ENCODE measurements around the gene DLL3.

DLL3 gene

DNA sequence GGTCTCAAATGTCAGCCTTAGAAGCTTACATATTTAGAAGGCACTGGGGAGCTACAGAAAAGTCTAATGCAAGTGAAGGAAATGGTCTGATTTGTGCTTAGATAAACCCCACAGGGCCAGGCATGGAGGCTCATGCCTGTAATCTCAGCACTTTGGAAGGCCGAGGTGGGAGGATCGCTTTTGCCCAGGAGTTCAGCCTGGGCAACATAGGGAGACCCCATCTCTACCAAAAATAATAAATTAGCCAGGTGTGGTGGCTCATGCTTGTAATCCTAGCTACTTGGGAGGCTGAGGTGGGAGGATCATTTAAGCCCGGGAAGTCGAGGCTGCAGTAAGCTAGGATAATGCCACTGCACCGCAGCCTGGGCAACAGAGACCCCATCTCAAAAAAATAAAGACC is 2.7 kb upstream of the DLL3 start:
- no peak overlapping the region for H3K9ac ChIP-seq (ENCODE audit: low read length)
- peaks cover 12% of the 10 kb centered on the region for H3K27me3 ChIP-seq (ENCODE audit: low read depth, low read length)
- no peak for TF ChIP-seq CTCF (IDR thresholded peaks at IDR 0.05; ENCODE audit: low read depth, low read length)
- no peak overlapping the region for H2AFZ ChIP-seq (ENCODE audit: low read depth, low read length)
- no peak overlapping the region for H3K4me3 ChIP-seq (ENCODE audit: low read length)
- no peaks in the 10 kb centered on the region for H4K20me1 ChIP-seq (ENCODE audit: insufficient read depth, low read length)
- H3K27ac ChIP-seq (ENCODE audit: low read length) = no peak overlapping the region
- H3K9me3 ChIP-seq (ENCODE audit: insufficient read depth, low read length) = no peaks in the 10 kb centered on the region
- no peak overlapping the region for H3K4me2 ChIP-seq (ENCODE audit: low read length)
- no peaks in the 10 kb centered on the region for H3K79me2 ChIP-seq (ENCODE audit: low read length)
- peaks cover 10% of the 10 kb centered on the region for H3K4me1 ChIP-seq (ENCODE audit: low read length)
- H3K36me3 ChIP-seq (replicated peaks; ENCODE audit: low read depth, low read length) = no peaks in the 10 kb centered on the region

- Histone ChIP-seq H4K20me1 (ENCODE audit: insufficient read depth, low read length) (no peaks in the 10 kb centered on the region), H3K4me3 (ENCODE audit: low read length) (peak overlapping the region; percentile 75), H3K79me2 (ENCODE audit: low read length) (no peaks in the 10 kb centered on the region), H3K4me2 (ENCODE audit: low read length) (peak overlapping the region; percentile 96), H2AFZ (ENCODE audit: low read depth, low read length) (peak overlapping the region; percentile 96), H3K9me3 (ENCODE audit: insufficient read depth, low read length) (no peaks in the 10 kb centered on the region), H3K27ac (ENCODE audit: low read length) (no peak overlapping the region), H3K27me3 (ENCODE audit: low read depth, low read length) (peaks cover 12% of the 10 kb centered on the region), H3K36me3 (replicated peaks; ENCODE audit: low read depth, low read length) (no peaks in the 10 kb centered on the region), H3K9ac (ENCODE audit: low read length) (peak overlapping the region; percentile 45), H3K4me1 (ENCODE audit: low read length) (peaks cover 10% of the 10 kb centered on the region)
- TF ChIP-seq EZH2phosphoT487 (IDR thresholded peaks at IDR 0.05; ENCODE audit: low read depth) (no peak), CTCF (IDR thresholded peaks at IDR 0.05; ENCODE audit: low read depth, low read length) (no peak)
Observed at GRCh38 chr19:39497701-39497995, 1.1 kb upstream of the DLL3 start.

DNA sequence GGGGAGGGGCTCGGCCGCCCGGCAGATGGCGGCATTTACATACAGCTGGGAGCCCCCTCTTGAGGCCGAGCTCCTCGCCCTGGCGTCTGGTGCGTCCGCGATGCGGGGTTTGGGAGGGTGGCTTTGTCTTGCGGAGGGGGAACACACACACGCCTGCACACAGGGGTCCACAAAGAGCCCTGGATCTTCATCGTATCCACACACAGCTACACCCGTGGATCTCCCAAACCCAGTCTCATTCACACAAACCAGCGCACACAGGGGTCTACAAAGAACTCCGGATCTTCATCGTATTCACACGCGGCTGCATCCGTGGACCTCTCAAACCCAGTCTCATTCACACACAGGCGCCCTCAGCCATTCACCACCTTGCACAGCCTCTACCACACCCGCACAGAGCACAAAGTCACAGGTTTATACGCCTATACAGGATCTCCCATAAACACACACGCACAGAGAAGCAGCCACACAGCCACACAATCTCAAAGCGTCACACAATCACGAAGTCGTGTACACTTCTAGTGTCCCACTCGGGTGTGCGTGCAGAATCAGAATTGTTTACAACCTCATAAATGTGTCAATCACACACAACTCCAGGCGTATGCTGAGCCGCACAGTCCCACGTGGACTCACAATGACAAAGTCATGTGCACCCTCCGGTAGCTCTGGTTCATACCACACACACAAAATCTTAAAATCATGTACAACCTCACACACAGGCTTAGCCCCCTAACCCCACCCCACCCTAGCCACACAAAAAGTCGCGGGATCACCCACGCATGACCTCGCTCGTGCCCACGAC is 550 bp upstream of the DLL3 start:
- peak overlapping the region; percentile 75 for H3K4me3 ChIP-seq (ENCODE audit: low read length)
- H3K27me3 ChIP-seq (ENCODE audit: low read depth, low read length) = peaks cover 12% of the 10 kb centered on the region
- H4K20me1 ChIP-seq (ENCODE audit: insufficient read depth, low read length) = no peaks in the 10 kb centered on the region
- peak overlapping the region; percentile 96 for H3K4me2 ChIP-seq (ENCODE audit: low read length)
- no peak for TF ChIP-seq EZH2phosphoT487 (IDR thresholded peaks at IDR 0.05; ENCODE audit: low read depth)
- peak; percentile 84 for TF ChIP-seq CTCF (IDR thresholded peaks at IDR 0.05; ENCODE audit: low read depth, low read length)
- H2AFZ ChIP-seq (ENCODE audit: low read depth, low read length) = peak overlapping the region; percentile 96
- peak overlapping the region; percentile 45 for H3K9ac ChIP-seq (ENCODE audit: low read length)
- H3K27ac ChIP-seq (ENCODE audit: low read length) = no peak overlapping the region
- peaks cover 10% of the 10 kb centered on the region for H3K4me1 ChIP-seq (ENCODE audit: low read length)
- no peaks in the 10 kb centered on the region for H3K79me2 ChIP-seq (ENCODE audit: low read length)
- no peaks in the 10 kb centered on the region for H3K9me3 ChIP-seq (ENCODE audit: insufficient read depth, low read length)
- H3K36me3 ChIP-seq (replicated peaks; ENCODE audit: low read depth, low read length) = no peaks in the 10 kb centered on the region

- H3K4me3 ChIP-seq (ENCODE audit: low read length) = no peak overlapping the region
- peaks cover 12% of the 10 kb centered on the region for H3K27me3 ChIP-seq (ENCODE audit: low read depth, low read length)
- H3K4me2 ChIP-seq (ENCODE audit: low read length) = no peak overlapping the region
Observed at GRCh38 chr19:39499932-39500331, 1.2 kb downstream of the DLL3 start.

More at GRCh38 chr19:39499932-39500331, 1.2 kb downstream of the DLL3 start:
- Histone ChIP-seq H3K36me3 (replicated peaks; ENCODE audit: low read depth, low read length) (no peaks in the 10 kb centered on the region), H3K4me1 (ENCODE audit: low read length) (peaks cover 10% of the 10 kb centered on the region), H3K9ac (ENCODE audit: low read length) (no peak overlapping the region), H2AFZ (ENCODE audit: low read depth, low read length) (no peak overlapping the region), H3K27ac (ENCODE audit: low read length) (no peak overlapping the region), H4K20me1 (ENCODE audit: insufficient read depth, low read length) (no peaks in the 10 kb centered on the region), H3K9me3 (ENCODE audit: insufficient read depth, low read length) (no peaks in the 10 kb centered on the region), H3K79me2 (ENCODE audit: low read length) (no peaks in the 10 kb centered on the region)
- no peak for TF ChIP-seq CTCF (IDR thresholded peaks at IDR 0.05; ENCODE audit: low read depth, low read length)
- TF ChIP-seq EZH2phosphoT487 (IDR thresholded peaks at IDR 0.05; ENCODE audit: low read depth) = no peak

Data from OCI-LY3 (cell line).